ENCODE results near the gene ACTG2.

- TF ChIP-seq CTCF (IDR thresholded peaks at IDR 0.05) (no peak), EP300 (IDR thresholded peaks at IDR 0.05) (no peak), POLR2A (IDR thresholded peaks at IDR 0.05) (no peak)
Measured at GRCh38 chr2:73949802-73950201, 57.0 kb downstream of the ACTG2 start.
